Body of pancreas (tissue), 4 donors: ENCODE measurements around the gene INAVA.

Experiments used
- CTCF ChIP-seq, 7 experiments: fragments of 450-650 bp in 4 of 7; fragments of 200-600 bp in 3 of 7; sonication (generic) in 3 of 7; IDR thresholded peaks; one replicate each; pipeline ENCODE4 v1.5.1; 2016 to 2019; ENCODE audit warnings: antibody characterized with exemption in 7 of 7
- POLR2A ChIP-seq, 3 donors: fragments of 450-650 bp; IDR thresholded peaks; one replicate each; pipeline ENCODE4 v1.6.1; 2016; ENCODE audit warnings: antibody characterized with exemption in 3 of 3, mild to moderate bottlenecking in 2 of 3

GRCh38 chr1:200861937-200862647 is 32.6 kb upstream of the INAVA start:
- TF ChIP-seq CTCF (IDR thresholded peaks at IDR 0.05) (no peak), POLR2A (IDR thresholded peaks at IDR 0.05) (no peak)
